Cardiac muscle cell (in vitro differentiated cells and primary cell): ENCODE results near the gene DLGAP5. TPM values are rescaled to one million over a fixed set of nuclear protein-coding genes. Genes with fewer than 3 reads are reported as not detected.

Experiments
- DNase-seq, 2 donors: peaks; one replicate each; pipeline versions ENCODE4 v3.0.0 to v3.0.0-alpha.2; 2010 to 2017; ENCODE audit warnings: low read depth in 1 of 2, low spot score in 1 of 2
- H3K27ac ChIP-seq: fragments of 200-600 bp; sonication (generic); 2 replicates; pipeline ENCODE4 v1.5.1; 2016
- H3K27me3 ChIP-seq: fragments of 200-600 bp; sonication (generic); 2 replicates; pipeline ENCODE4 v1.6.0; 2016; ENCODE audit warnings: control low read depth
- H3K36me3 ChIP-seq: fragments of 200-600 bp; sonication (generic); 2 replicates; pipeline ENCODE4 v1.5.1; 2016; ENCODE audit warnings: control low read depth
- H3K4me1 ChIP-seq: fragments of 200-600 bp; sonication (generic); 2 replicates; pipeline ENCODE4 v1.8.1; 2017; ENCODE audit warnings: low read depth, mild to moderate bottlenecking, mixed run types
- H3K4me3 ChIP-seq: fragments of 200-600 bp; sonication (generic); 2 replicates; pipeline ENCODE4 v1.5.1; 2016; ENCODE audit warnings: mild to moderate bottlenecking
- H3K9me3 ChIP-seq: fragments of 200-600 bp; sonication (generic); 2 replicates; pipeline ENCODE4 v1.5.1; 2017; ENCODE audit warnings: low read depth, mild to moderate bottlenecking, control low read depth
- CTCF ChIP-seq: IDR thresholded peaks from 2 replicates; pipeline ENCODE4 v1.5.1; 2012; ENCODE audit warnings: low read depth, mild to moderate bottlenecking, low read length
- polyA plus RNA-seq: library from polyadenylated mRNA; unstranded; fragments of >200 nt; fragmentation: Nextera tagmentation; extraction: Ambion mirVana; gene quantifications from 2 replicates; pipeline ENCODE4 v1.2.1, GENCODE V29; 2016
- total RNA-seq: library from RNA; depleted of rRNA; stranded (reverse); fragments of >200 nt; gene quantifications from 2 replicates; pipeline ENCODE4 v1.2.3, GENCODE V29; 2016

The DLGAP5 gene
- 3.4 and 37.4 TPM in 2 replicates for total RNA-seq
- polyA plus RNA-seq, result 5.9 and 71.1 TPM in 2 replicates

- H3K27me3 ChIP-seq, result no peaks in the 10 kb centered on the region
- H3K27ac ChIP-seq, result peak within 1 kb of the TSS; percentile 11
- no peaks in the 10 kb centered on the region for H3K9me3 ChIP-seq
- TF ChIP-seq CTCF, result no peak
- H3K4me1 ChIP-seq, result no peaks in the 10 kb centered on the region
- peak; percentile 96 for DNase-seq
- H3K4me3 ChIP-seq, result peak within 1 kb of the TSS; percentile 48
- H3K36me3 ChIP-seq, result no peaks in the 10 kb centered on the region
These were observed at the start of gene DLGAP5 for GRCh38 chr14:55191203-55192053. Gene DLGAP5, minus strand, starts transcription at chr14:55191585. Its CDS starts 2,406 bp downstream, at chr14:55189179.

GRCh38 chr14:55240526-55241178 is 49.3 kb upstream of the DLGAP5 start:
- H3K27me3 ChIP-seq, result peaks cover 20% of the 10 kb centered on the region
- H3K9me3 ChIP-seq, result no peaks in the 10 kb centered on the region
- TF ChIP-seq CTCF, result no peak
- H3K36me3 ChIP-seq, result no peaks in the 10 kb centered on the region
- H3K4me3 ChIP-seq, result no peak overlapping the region
- H3K4me1 ChIP-seq, result no peaks in the 10 kb centered on the region
- H3K27ac ChIP-seq, result no peak overlapping the region
- peak in 1 of 2 donors; percentile 44 for DNase-seq

GRCh38 chr14:55239320-55239719 is 47.9 kb upstream of the DLGAP5 start:
- peaks cover 24% of the 10 kb centered on the region for H3K27me3 ChIP-seq
- H3K4me1 ChIP-seq, result no peaks in the 10 kb centered on the region
- no peak overlapping the region for H3K4me3 ChIP-seq
- H3K27ac ChIP-seq, result no peak overlapping the region
- H3K9me3 ChIP-seq, result no peaks in the 10 kb centered on the region
- no peak for TF ChIP-seq CTCF
- no peak for DNase-seq
- H3K36me3 ChIP-seq, result no peaks in the 10 kb centered on the region

GRCh38 chr14:55238019-55238680 is 46.8 kb upstream of the DLGAP5 start:
- Histone ChIP-seq H3K4me3 (no peak overlapping the region), H3K27me3 (peaks cover 31% of the 10 kb centered on the region), H3K9me3 (no peaks in the 10 kb centered on the region), H3K4me1 (no peaks in the 10 kb centered on the region), H3K36me3 (no peaks in the 10 kb centered on the region), H3K27ac (no peak overlapping the region)
- DNase-seq, result no peak
- TF ChIP-seq CTCF, result no peak

- Histone ChIP-seq H3K9me3 (no peaks in the 10 kb centered on the region), H3K4me1 (no peaks in the 10 kb centered on the region), H3K27me3 (peaks cover 16% of the 10 kb centered on the region), H3K27ac (no peak overlapping the region), H3K4me3 (no peak overlapping the region), H3K36me3 (no peaks in the 10 kb centered on the region)
- no peak for TF ChIP-seq CTCF
- no peak for DNase-seq
These were observed 42.2 kb upstream of the DLGAP5 start for GRCh38 chr14:55233591-55233990.
